ENCODE data around the gene TTC3. TPM values are rescaled to one million over a fixed set of nuclear protein-coding genes. Genes with fewer than 3 reads are reported as not detected.

Gene TTC3
- total RNA-seq, 1 experiment from 2014 or later: 71.5 TPM

GRCh38 chr21:37220433-37220980 lies 147.5 kb downstream of the TTC3 start:
- Histone ChIP-seq H3K9me2 (ENCODE audit: insufficient read depth) (no peaks in the 10 kb centered on the region), H3K4me2 (ENCODE audit: low read length) (no peak overlapping the region), H3K4me1 (ENCODE audit: control insufficient read depth in 1 of 2, insufficient read depth in 2 of 2, low read length in 2 of 2) (peaks cover 0 to 8% of the 10 kb centered on the region in 2 experiments; a peak in 1 of 4 replicates), H3K9ac (ENCODE audit: low read length) (no peak overlapping the region), H4K20me1 (ENCODE audit: insufficient read depth) (no peaks in the 10 kb centered on the region), H3K27me3 (ENCODE audit: insufficient read depth, low read length) (no peaks in the 10 kb centered on the region), H3K79me2 (ENCODE audit: insufficient read depth, low read length) (no peaks in the 10 kb centered on the region; the same call in 1 of the 2 replicates), H3K9me3 (ENCODE audit: control insufficient read depth in 1 of 2, insufficient read depth in 1 of 2, low read depth in 1 of 2, low read length in 2 of 2) (no peaks in the 10 kb centered on the region), H3K27ac (ENCODE audit: low read depth, low read length) (no peak overlapping the region; the same call in 1 of the 2 replicates), H3K4me3 (replicated peaks in 1 of 2; ENCODE audit: low read depth in 1 of 2, low read length in 2 of 2) (no peak overlapping the region), H3K36me3 (ENCODE audit: control insufficient read depth in 1 of 2, insufficient read depth in 2 of 2, low read length in 2 of 2) (peaks cover 10 to 17% of the 10 kb centered on the region in 2 experiments; a peak in 3 of 4 replicates), H2AFZ (ENCODE audit: low read depth, low read length, poor library complexity, severe bottlenecking) (no peak overlapping the region)
- TF ChIP-seq ATF3 (IDR thresholded peaks at IDR 0.05): no peak
- TF ChIP-seq FOSL1 (IDR thresholded peaks at IDR 0.05; ENCODE audit: low read depth): no peak
- no peak for TF ChIP-seq SRF (IDR thresholded peaks at IDR 0.05; ENCODE audit: low read depth)
- TF ChIP-seq ZFX (IDR thresholded peaks at IDR 0.05): no peak
- TF ChIP-seq ZNF274 (IDR thresholded peaks at IDR 0.05; ENCODE audit: low read depth, low read length): no peak
- TF ChIP-seq REST (IDR thresholded peaks at IDR 0.05; ENCODE audit: low read depth): no peak
- TF ChIP-seq POLR2AphosphoS5 (IDR thresholded peaks at IDR 0.05; ENCODE audit: low read depth, low read length): no peak
- TF ChIP-seq TCF7L2 (IDR thresholded peaks at IDR 0.05; ENCODE audit: borderline replicate concordance, extremely low read depth, insufficient read depth, insufficient read length): no peak
- TF ChIP-seq SIN3A (IDR thresholded peaks at IDR 0.05; ENCODE audit: low read depth): no peak
- no peak for TF ChIP-seq CTCF (IDR thresholded peaks at IDR 0.05 in 2 of 3, conservative IDR thresholded peaks at IDR 0.05 in 1 of 3; ENCODE audit: borderline replicate concordance in 1 of 3, insufficient read depth in 1 of 3, low read depth in 2 of 3, low read length in 2 of 3)
- no peak for TF ChIP-seq CBX3 (IDR thresholded peaks at IDR 0.05; ENCODE audit: low read depth)
- no peak for TF ChIP-seq MAX (IDR thresholded peaks at IDR 0.05)
- TF ChIP-seq EGR1 (IDR thresholded peaks at IDR 0.05; ENCODE audit: low read depth): no peak
- no peak for TF ChIP-seq EZH2 (IDR thresholded peaks at IDR 0.05)
- no peak for TF ChIP-seq SP1 (IDR thresholded peaks at IDR 0.05; ENCODE audit: low read depth)
- no peak for TF ChIP-seq RAD21 (IDR thresholded peaks at IDR 0.05; ENCODE audit: low read depth)
- TF ChIP-seq EZH2phosphoT487 (IDR thresholded peaks at IDR 0.05; ENCODE audit: borderline replicate concordance): no peak
- CTCF ChIA-PET: no interaction called here
- RAD21 ChIA-PET (ENCODE audit: low non-redundant PET in 1 of 2, low total read pairs in 2 of 2, uncharacterized antibody in 2 of 2, unreplicated experiment in 2 of 2): no interaction called here
- DNase-seq (ENCODE audit: low read depth, low spot score) (no peak), ATAC-seq (peak; percentile 10; the same call in 1 of the 2 replicates)
- BruUV-seq (replicated peaks): no TSS peak
- intact Hi-C loops (cut with micrococcal nuclease): no loop called here
- POLR2A ChIA-PET: no interaction called here

Data from HCT116 (cell line).